ENCODE results near the gene TYW1. TPM values are rescaled to one million over a fixed set of nuclear protein-coding genes. Genes with fewer than 3 reads are reported as not detected.
"Not testable (repeated sequence)": the region's sequence is repeated elsewhere in the genome, so short reads cannot be mapped to it uniquely, and the experiment has no call there.

The TYW1 gene
- total RNA-seq, 2 experiments from 2014 or later: 15.4 to 16.4 TPM

- H3K36me3 Mint-ChIP-seq (ENCODE audit: low read depth): no peaks in the 10 kb centered on the region
- H3K27me3 Mint-ChIP-seq: no peaks in the 10 kb centered on the region
- H3K4me1 Mint-ChIP-seq: no peaks in the 10 kb centered on the region
- no peak overlapping the region for H3K4me3 Mint-ChIP-seq
- ChIA-PET POLR2A (no interaction called here), CTCF (interaction anchor here (1.5 kb wide), 1 partner anchor 25 kb away, joined by 3 read pairs; no protein-coding TSS in a partner anchor)
- no peak for DNase-seq
- H3K9me3 Mint-ChIP-seq: no peaks in the 10 kb centered on the region
- no peak overlapping the region for H3K27ac Mint-ChIP-seq
These were observed 29.6 kb upstream of the TYW1 start for GRCh38 chr7:66967029-66967428.

- H3K4me1 Mint-ChIP-seq; POLR2A ChIA-PET; H3K27ac Mint-ChIP-seq; DNase-seq; H3K9me3 Mint-ChIP-seq; H3K4me3 Mint-ChIP-seq; H3K27me3 Mint-ChIP-seq; H3K36me3 Mint-ChIP-seq (ENCODE audit: low read depth): not testable (repeated sequence)
- CTCF ChIA-PET: interaction anchor here (1.6 kb wide), 1 partner anchor 17 kb away, joined by 4 read pairs; no protein-coding TSS in a partner anchor
These were observed 27.6 kb upstream of the TYW1 start for GRCh38 chr7:66969001-66969400.

GRCh38 chr7:66970310-66970709 is 26.3 kb upstream of the TYW1 start:
- POLR2A ChIA-PET: no interaction called here

GRCh38 chr7:66974986-66975590 is 21.5 kb upstream of the TYW1 start:
- Mint-ChIP-seq H3K9me3 (peaks cover 10% of the 10 kb centered on the region), H3K4me3 (no peak overlapping the region), H3K27me3 (no peaks in the 10 kb centered on the region), H3K4me1 (no peaks in the 10 kb centered on the region), H3K27ac (no peak overlapping the region), H3K36me3 (ENCODE audit: low read depth) (peaks cover 2% of the 10 kb centered on the region)
- no peak for DNase-seq
- ChIA-PET CTCF (no interaction called here), POLR2A (no interaction called here)

More at GRCh38 chr7:66970310-66970709, 26.3 kb upstream of the TYW1 start:
- Mint-ChIP-seq H3K36me3 (ENCODE audit: low read depth) (no peaks in the 10 kb centered on the region), H3K4me3 (no peak overlapping the region), H3K9me3 (peaks cover 3% of the 10 kb centered on the region), H3K27ac (no peak overlapping the region), H3K27me3 (no peaks in the 10 kb centered on the region), H3K4me1 (no peaks in the 10 kb centered on the region)
- CTCF ChIA-PET: interaction anchor here (1.5 kb wide), 1 partner anchor 8 kb away, joined by 3 read pairs; no protein-coding TSS in a partner anchor
- DNase-seq: no peak

GRCh38 chr7:66978312-66978711 is 18.3 kb upstream of the TYW1 start:
- H3K9me3 Mint-ChIP-seq: peaks cover 16% of the 10 kb centered on the region
- POLR2A ChIA-PET; H3K36me3 Mint-ChIP-seq (ENCODE audit: low read depth); H3K27ac Mint-ChIP-seq; H3K4me1 Mint-ChIP-seq; H3K4me3 Mint-ChIP-seq; H3K27me3 Mint-ChIP-seq; DNase-seq: not testable (repeated sequence)
- CTCF ChIA-PET: interaction anchor here (0.7 kb wide), 1 partner anchor 874 kb away, joined by 4 read pairs; no protein-coding TSS in a partner anchor

- POLR2A ChIA-PET; DNase-seq; H3K27ac Mint-ChIP-seq; H3K36me3 Mint-ChIP-seq (ENCODE audit: low read depth); H3K27me3 Mint-ChIP-seq; H3K4me3 Mint-ChIP-seq; H3K4me1 Mint-ChIP-seq: not testable (repeated sequence)
- peaks cover 16% of the 10 kb centered on the region for H3K9me3 Mint-ChIP-seq
- CTCF ChIA-PET: interaction anchor here (0.6 kb wide), 1 partner anchor 375 kb away, joined by 3 read pairs; no protein-coding TSS in a partner anchor
These were observed 17.6 kb upstream of the TYW1 start for GRCh38 chr7:66979013-66979412.

DNA sequence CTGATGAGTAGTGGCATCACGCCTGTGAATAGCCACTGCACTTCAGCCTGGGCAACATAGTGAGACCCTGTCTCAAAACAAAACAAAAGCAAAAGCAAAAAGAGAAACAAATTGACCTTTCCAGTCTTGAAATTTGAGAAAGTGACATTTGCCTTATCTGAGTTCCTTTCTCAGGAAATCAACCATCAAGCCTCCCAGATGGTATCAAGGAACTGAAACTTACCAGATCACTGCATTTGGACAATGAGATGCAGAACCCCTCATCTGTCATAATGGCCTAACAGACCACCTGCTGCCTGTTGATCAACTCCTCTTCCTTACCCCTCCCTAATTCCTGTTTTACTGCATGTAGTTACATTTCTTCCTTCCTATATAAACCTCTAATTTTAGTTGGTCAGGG is 16.3 kb upstream of the TYW1 start:
- CTCF ChIA-PET; H3K27ac Mint-ChIP-seq; H3K4me3 Mint-ChIP-seq; H3K4me1 Mint-ChIP-seq; POLR2A ChIA-PET; DNase-seq; H3K36me3 Mint-ChIP-seq (ENCODE audit: low read depth); H3K27me3 Mint-ChIP-seq: not testable (repeated sequence)
- H3K9me3 Mint-ChIP-seq: peaks cover 13% of the 10 kb centered on the region

GRCh38 chr7:66989552-66989951 is 7.1 kb upstream of the TYW1 start:
- H3K27ac Mint-ChIP-seq, H3K9me3 Mint-ChIP-seq, H3K27me3 Mint-ChIP-seq, POLR2A ChIA-PET, H3K4me3 Mint-ChIP-seq, DNase-seq: not testable (repeated sequence)
- Mint-ChIP-seq H3K36me3 (ENCODE audit: low read depth) (peaks cover 35% of the 10 kb centered on the region), H3K4me1 (peaks cover 21% of the 10 kb centered on the region)
- CTCF ChIA-PET: interaction anchor here (1.0 kb wide), 1 partner anchor 406 kb away, joined by 3 read pairs; no protein-coding TSS in a partner anchor

DNA sequence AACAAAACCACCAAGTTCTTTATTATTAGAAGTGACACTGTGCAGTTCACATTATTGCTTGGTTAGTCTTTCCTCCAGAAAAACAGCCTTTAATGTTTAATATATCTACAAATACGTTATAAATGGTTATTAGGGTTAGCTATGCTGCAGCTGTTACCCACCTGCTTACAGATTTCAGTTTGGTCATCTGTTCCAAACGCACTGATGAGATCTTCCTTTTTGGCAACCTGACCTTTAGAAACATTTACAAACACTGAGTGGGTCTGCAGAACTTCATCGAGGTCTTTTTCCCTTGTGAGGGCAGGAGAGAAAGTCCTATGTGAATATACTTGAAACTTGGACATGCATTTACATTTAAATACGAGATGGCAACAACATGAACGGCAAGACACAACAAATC is 2.6 kb upstream of the TYW1 start:
- H3K4me1 Mint-ChIP-seq: peaks cover 33% of the 10 kb centered on the region
- H3K27me3 Mint-ChIP-seq, POLR2A ChIA-PET, CTCF ChIA-PET, DNase-seq, H3K9me3 Mint-ChIP-seq: not testable (repeated sequence)
- H3K36me3 Mint-ChIP-seq (ENCODE audit: low read depth): peaks cover 24% of the 10 kb centered on the region
- peak overlapping the region; percentile 100 for H3K27ac Mint-ChIP-seq
- peak overlapping the region; percentile 87 for H3K4me3 Mint-ChIP-seq

- Mint-ChIP-seq H3K36me3 (ENCODE audit: low read depth) (peaks cover 24% of the 10 kb centered on the region), H3K4me1 (peaks cover 35% of the 10 kb centered on the region), H3K27ac (peak overlapping the region; percentile 100), H3K4me3 (peak overlapping the region; percentile 87)
- DNase-seq: peak; percentile 63
- not testable (repeated sequence) for H3K27me3 Mint-ChIP-seq, H3K9me3 Mint-ChIP-seq
- POLR2A ChIA-PET: interaction anchor here (1.5 kb wide), 1 partner anchor 72 kb away, joined by 3 read pairs; no protein-coding TSS in a partner anchor
- CTCF ChIA-PET: interaction anchor here (0.7 to 1.1 kb wide), 2 partner anchors 18 to 94 kb away, joined by 3 read pairs; no protein-coding TSS in a partner anchor
These were observed 2.0 kb upstream of the TYW1 start for GRCh38 chr7:66994691-66995049.

GRCh38 chr7:66995050-66995776 is 1.4 kb upstream of the TYW1 start, which contains the start of gene SBDS:
Gene SBDS, minus strand, starts transcription at chr7:66995586. Its CDS starts 169 bp downstream, at chr7:66995417.
- peak within 1 kb of the TSS; percentile 100 for H3K27ac Mint-ChIP-seq
- H3K4me3 Mint-ChIP-seq: peak within 1 kb of the TSS; percentile 87
- peaks cover 23% of the 10 kb centered on the region for H3K36me3 Mint-ChIP-seq (ENCODE audit: low read depth)
- not testable (repeated sequence) for H3K9me3 Mint-ChIP-seq, H3K27me3 Mint-ChIP-seq
- peak; percentile 97 for DNase-seq
- H3K4me1 Mint-ChIP-seq: peaks cover 36% of the 10 kb centered on the region
- ChIA-PET POLR2A (interaction anchor here (0.6 to 1.5 kb wide), 3 partner anchors 73 to 225 kb away, joined by 3 to 7 read pairs (median 3); no protein-coding TSS in a partner anchor), CTCF (interaction anchor here (0.7 to 1.1 kb wide), 3 partner anchors 19 to 437 kb away, joined by 3 read pairs; no protein-coding TSS in a partner anchor)

DNA sequence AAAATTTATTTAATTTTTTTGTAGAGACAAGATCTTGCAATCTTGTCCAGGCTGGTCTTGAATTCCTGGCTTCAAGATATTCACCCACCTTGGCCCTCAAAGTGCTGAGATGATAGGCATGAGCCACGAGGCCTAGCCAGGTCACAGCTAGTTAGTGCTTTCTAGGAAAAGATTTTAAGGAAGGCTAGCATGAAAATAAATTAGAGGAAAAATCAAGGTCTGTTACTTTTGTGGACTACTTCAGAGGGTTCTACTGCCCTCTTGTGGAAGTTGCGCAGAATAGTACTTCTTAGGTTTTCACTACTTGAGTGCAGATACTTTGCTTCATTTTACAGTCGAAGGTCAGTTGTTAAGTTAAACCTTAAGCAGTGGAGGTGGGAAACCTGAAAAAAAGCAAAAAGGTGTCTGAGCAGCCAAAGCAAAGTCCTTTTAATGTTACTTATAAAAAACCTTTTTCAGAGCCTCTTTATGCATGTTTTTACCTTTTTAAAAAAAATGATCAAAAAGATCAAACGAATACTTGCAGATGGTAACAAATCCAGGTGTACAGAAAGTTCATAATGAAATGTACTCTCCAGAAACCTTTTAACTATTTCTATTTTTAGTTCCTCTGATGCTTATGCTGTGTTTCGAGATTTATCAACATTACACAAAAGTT is 4.1 kb downstream of the TYW1 start:
- H3K27ac Mint-ChIP-seq: peak overlapping the region; percentile 38
- H3K9me3 Mint-ChIP-seq, POLR2A ChIA-PET, H3K4me3 Mint-ChIP-seq, H3K27me3 Mint-ChIP-seq: not testable (repeated sequence)
- peak; percentile 30 for DNase-seq
- H3K4me1 Mint-ChIP-seq: peaks cover 15% of the 10 kb centered on the region
- peaks cover 16% of the 10 kb centered on the region for H3K36me3 Mint-ChIP-seq (ENCODE audit: low read depth)
- CTCF ChIA-PET: interaction anchor here (0.6 kb wide), 1 partner anchor 970 kb away, joined by 3 read pairs; no protein-coding TSS in a partner anchor

DNA sequence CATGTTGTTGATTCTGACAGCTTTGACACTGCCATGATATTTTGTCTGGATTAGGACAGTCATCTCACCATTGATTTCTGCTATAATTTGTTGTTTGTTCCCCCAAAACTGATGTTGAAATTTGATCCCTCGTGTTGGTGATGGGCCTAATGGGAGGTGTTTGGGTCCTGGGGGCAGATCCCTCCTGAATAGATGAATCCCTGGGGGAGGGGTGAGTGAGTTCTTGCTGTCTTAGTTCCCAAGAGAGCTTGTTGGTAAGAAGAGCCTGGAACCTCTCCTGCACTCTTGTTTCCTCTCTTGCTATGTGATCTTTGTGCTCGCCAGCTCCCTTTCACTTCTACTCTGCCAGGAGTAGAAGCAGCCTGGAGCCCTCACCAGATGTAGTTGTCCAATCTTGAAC is 7.5 kb downstream of the TYW1 start:
- H3K27ac Mint-ChIP-seq, DNase-seq, POLR2A ChIA-PET, H3K4me3 Mint-ChIP-seq, H3K27me3 Mint-ChIP-seq, H3K4me1 Mint-ChIP-seq, H3K9me3 Mint-ChIP-seq, CTCF ChIA-PET: not testable (repeated sequence)
- H3K36me3 Mint-ChIP-seq (ENCODE audit: low read depth): peaks cover 32% of the 10 kb centered on the region
